ENCODE data around the gene TDRD7. TPM values are rescaled to one million over a fixed set of nuclear protein-coding genes. Genes with fewer than 3 reads are reported as not detected.

TDRD7 gene
- total RNA-seq, 4 donors from 2014 or later: 10.1 to 21.4 (median 18.6) TPM

- H3K36me3 ChIP-seq: peaks cover 0 to 97% of the 10 kb centered on the region in 2 donors
- TF ChIP-seq POLR2A (IDR thresholded peaks at IDR 0.05) (no peak), EP300 (IDR thresholded peaks at IDR 0.05) (no peak), POLR2AphosphoS5 (IDR thresholded peaks at IDR 0.05) (no peak)
- TF ChIP-seq, protein P1, sequence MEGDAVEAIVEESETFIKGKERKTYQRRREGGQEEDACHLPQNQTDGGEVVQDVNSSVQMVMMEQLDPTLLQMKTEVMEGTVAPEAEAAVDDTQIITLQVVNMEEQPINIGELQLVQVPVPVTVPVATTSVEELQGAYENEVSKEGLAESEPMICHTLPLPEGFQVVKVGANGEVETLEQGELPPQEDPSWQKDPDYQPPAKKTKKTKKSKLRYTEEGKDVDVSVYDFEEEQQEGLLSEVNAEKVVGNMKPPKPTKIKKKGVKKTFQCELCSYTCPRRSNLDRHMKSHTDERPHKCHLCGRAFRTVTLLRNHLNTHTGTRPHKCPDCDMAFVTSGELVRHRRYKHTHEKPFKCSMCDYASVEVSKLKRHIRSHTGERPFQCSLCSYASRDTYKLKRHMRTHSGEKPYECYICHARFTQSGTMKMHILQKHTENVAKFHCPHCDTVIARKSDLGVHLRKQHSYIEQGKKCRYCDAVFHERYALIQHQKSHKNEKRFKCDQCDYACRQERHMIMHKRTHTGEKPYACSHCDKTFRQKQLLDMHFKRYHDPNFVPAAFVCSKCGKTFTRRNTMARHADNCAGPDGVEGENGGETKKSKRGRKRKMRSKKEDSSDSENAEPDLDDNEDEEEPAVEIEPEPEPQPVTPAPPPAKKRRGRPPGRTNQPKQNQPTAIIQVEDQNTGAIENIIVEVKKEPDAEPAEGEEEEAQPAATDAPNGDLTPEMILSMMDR (IDR thresholded peaks at IDR 0.05): no peak
- no peaks in the 10 kb centered on the region for H3K4me1 ChIP-seq
- no peaks in the 10 kb centered on the region for H3K27me3 ChIP-seq
- WGBS, 2 donors (ENCODE audit: low coverage in 1 of 2): 88% methylated on average over 5 of the region's 5 CpGs; no CpG with 5 or more reads in 1 of the 2 donors
- no peaks in the 10 kb centered on the region for H3K9me3 ChIP-seq
- H3K27ac ChIP-seq: no peak overlapping the region
- ATAC-seq: no peak
- no peak overlapping the region for H3K4me3 ChIP-seq
Measured at GRCh38 chr9:97365634-97366033, 46.3 kb upstream of the TDRD7 start.

DNA sequence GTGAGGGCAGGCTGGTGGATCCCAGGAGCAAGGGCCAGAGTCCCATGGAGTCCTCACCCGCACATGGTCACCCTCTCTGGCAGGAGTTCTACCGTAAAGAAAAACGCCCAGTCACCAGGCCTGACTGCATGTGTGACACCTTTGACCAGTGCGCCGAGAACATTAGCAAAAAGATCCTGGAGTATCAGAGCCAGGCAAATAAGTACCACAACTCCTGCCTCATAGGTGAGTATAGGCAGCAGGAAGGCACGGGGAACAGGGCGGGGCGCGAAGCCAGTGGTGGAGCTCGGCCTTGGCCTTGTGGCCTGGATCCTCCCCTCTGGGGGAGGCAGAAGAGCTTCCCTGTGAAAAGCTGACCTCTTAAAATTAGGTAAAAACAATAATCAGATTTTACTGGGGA, 45.4 kb upstream of the TDRD7 start:
- TF ChIP-seq, protein P1 (IDR thresholded peaks at IDR 0.05): no peak
- no peak for TF ChIP-seq POLR2A (IDR thresholded peaks at IDR 0.05)
- TF ChIP-seq EP300 (IDR thresholded peaks at IDR 0.05): no peak
- TF ChIP-seq POLR2AphosphoS5 (IDR thresholded peaks at IDR 0.05): no peak
- ATAC-seq: no peak
- H3K4me3 ChIP-seq: no peak overlapping the region
- no peaks in the 10 kb centered on the region for H3K27me3 ChIP-seq
- H3K4me1 ChIP-seq: no peaks in the 10 kb centered on the region
- peaks cover 0 to 94% of the 10 kb centered on the region in 2 donors for H3K36me3 ChIP-seq
- 97 to 100% methylated on average over 1 to 8 of the region's 10 CpGs for WGBS, 2 donors (ENCODE audit: low coverage in 1 of 2)
- H3K27ac ChIP-seq: no peak overlapping the region
- no peaks in the 10 kb centered on the region for H3K9me3 ChIP-seq

DNA sequence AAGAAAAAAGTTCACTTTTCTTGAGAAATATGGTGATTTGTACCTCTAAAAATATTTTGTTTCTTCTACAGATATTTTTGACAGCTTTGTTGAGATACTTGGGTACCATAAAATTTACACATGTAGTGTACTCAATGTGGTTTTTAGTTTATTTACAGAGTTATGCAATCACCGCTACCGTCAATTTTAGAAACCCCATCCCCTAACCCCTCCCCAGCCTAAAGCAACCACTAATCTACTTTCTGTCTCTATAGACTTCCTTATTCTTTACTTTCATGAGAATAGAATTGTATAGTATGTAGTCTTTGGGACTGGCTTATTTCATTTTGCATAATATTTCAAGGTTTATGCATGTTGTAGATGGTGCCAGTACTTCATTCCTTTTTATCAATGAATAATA, 45.0 kb upstream of the TDRD7 start:
- no peak overlapping the region for H3K4me3 ChIP-seq
- H3K36me3 ChIP-seq: peaks cover 0 to 94% of the 10 kb centered on the region in 2 donors
- 98 to 100% methylated on average over 2 of the region's 2 CpGs for WGBS, 2 donors (ENCODE audit: low coverage in 1 of 2)
- H3K4me1 ChIP-seq: no peaks in the 10 kb centered on the region
- no peaks in the 10 kb centered on the region for H3K27me3 ChIP-seq
- no peak for TF ChIP-seq POLR2AphosphoS5 (IDR thresholded peaks at IDR 0.05)
- TF ChIP-seq, protein P1 (IDR thresholded peaks at IDR 0.05): no peak
- no peak for TF ChIP-seq POLR2A (IDR thresholded peaks at IDR 0.05)
- TF ChIP-seq EP300 (IDR thresholded peaks at IDR 0.05): no peak
- no peak overlapping the region for H3K27ac ChIP-seq
- no peak for ATAC-seq
- no peaks in the 10 kb centered on the region for H3K9me3 ChIP-seq

GRCh38 chr9:97367729-97368128, 44.2 kb upstream of the TDRD7 start:
- no peak for ATAC-seq
- H3K4me3 ChIP-seq: no peak overlapping the region
- no peaks in the 10 kb centered on the region for H3K9me3 ChIP-seq
- no peak overlapping the region for H3K27ac ChIP-seq
- TF ChIP-seq, protein P1 (IDR thresholded peaks at IDR 0.05): no peak
- TF ChIP-seq POLR2AphosphoS5 (IDR thresholded peaks at IDR 0.05) (no peak), POLR2A (IDR thresholded peaks at IDR 0.05) (no peak), EP300 (IDR thresholded peaks at IDR 0.05) (no peak)
- peaks cover 0 to 93% of the 10 kb centered on the region in 2 donors for H3K36me3 ChIP-seq
- 100% methylated on average over 2 of the region's 3 CpGs for WGBS, 2 donors (ENCODE audit: low coverage in 1 of 2)
- no peaks in the 10 kb centered on the region for H3K27me3 ChIP-seq
- no peaks in the 10 kb centered on the region for H3K4me1 ChIP-seq

GRCh38 chr9:97368964-97369363, 42.9 kb upstream of the TDRD7 start:
- 93 to 100% methylated on average over 1 of the region's 1 CpG for WGBS, 2 donors (ENCODE audit: low coverage in 1 of 2)
- H3K4me3 ChIP-seq: no peak overlapping the region
- H3K4me1 ChIP-seq: no peaks in the 10 kb centered on the region
- ATAC-seq: no peak
- no peaks in the 10 kb centered on the region for H3K27me3 ChIP-seq
- H3K36me3 ChIP-seq: peaks cover 0 to 93% of the 10 kb centered on the region in 2 donors
- TF ChIP-seq POLR2A (IDR thresholded peaks at IDR 0.05) (no peak), POLR2AphosphoS5 (IDR thresholded peaks at IDR 0.05) (no peak), EP300 (IDR thresholded peaks at IDR 0.05) (no peak)
- TF ChIP-seq, protein P1 (IDR thresholded peaks at IDR 0.05): no peak
- H3K9me3 ChIP-seq: no peaks in the 10 kb centered on the region
- H3K27ac ChIP-seq: no peak overlapping the region
